GM19395 (cell line): ENCODE measurements around the gene CCNK.

Source experiments
- ATAC-seq: cut with Tn5 transposase; IDR thresholded peaks from one replicate; pipeline ENCODE4 v1.9.1; 2021; ENCODE audit warnings: mild to moderate bottlenecking, moderate library complexity; ENCODE audit not compliant: unreplicated experiment

CCNK gene

DNA sequence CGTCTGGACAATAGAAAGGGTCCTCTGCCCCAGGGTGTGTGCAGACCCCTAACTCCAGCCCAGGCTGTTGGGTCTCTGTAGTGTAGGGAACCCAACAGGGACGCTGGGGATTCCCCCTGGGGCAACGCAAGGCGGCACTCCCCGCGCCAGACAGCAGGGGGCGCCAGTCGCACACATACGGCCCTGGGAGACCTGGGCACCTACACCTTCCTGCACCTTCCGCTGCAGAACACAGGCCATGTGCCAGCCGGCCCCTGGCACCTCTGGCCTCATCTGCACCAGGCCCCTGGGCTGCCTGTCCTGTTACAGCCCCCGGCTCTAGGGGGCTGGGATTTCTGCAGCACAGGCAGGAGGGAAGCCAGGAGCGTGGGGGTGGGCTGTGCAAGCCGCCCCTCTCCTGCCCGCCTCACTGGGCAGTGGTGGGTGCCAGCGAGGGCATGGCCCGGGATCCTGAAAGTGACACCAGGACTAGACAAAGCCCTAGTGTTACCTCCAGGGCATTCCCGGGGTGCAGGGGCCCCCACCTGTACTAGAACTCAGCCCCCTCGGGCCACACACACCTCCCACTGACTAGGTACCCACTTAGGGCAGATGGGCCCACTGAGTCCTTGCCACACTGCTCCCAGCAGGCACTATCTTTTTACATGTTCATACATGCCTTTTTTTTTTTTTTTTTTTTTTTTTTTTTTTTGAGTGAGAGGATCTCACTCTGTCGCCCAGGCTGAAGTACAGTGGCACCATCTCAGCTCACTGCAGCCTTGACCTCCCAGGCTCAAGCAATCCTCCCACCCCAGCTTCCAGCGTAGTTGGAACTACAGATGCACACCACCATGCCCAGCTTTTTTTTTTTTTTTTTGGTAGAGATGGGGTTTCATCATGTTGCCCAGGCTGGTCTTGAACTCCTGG is 37.5 kb downstream of the CCNK start:
- ATAC-seq = peak; percentile 80

GRCh38 chr14:99519347-99519881 is 38.2 kb downstream of the CCNK start:
- ATAC-seq = no peak

- no peak for ATAC-seq
These were observed 38.8 kb downstream of the CCNK start for GRCh38 chr14:99519931-99520421.

DNA sequence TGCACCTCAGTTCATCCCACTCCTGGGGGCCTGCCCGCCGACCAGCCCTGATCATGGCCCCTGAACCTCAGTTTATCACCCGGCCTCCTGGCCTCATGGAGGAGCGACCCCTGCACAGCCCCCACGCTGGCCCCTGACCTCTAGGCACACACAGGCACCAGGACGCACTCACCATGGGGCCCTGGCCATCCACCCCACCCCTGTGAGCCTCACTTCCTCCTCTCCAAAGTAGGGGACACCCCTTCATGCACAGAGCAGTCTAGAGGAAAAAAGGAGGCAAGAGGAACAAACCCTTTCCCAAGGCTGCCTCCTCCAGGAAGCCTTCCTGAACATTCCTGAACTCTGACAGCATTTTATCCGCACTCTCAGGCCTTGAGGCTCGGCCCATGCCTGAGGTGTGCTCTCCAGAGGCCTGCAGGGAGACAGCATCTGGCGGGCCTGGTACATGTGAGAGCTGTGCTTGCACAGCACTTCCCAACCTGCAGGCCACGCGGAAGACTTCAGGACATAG is 39.4 kb downstream of the CCNK start:
- no peak for ATAC-seq

DNA sequence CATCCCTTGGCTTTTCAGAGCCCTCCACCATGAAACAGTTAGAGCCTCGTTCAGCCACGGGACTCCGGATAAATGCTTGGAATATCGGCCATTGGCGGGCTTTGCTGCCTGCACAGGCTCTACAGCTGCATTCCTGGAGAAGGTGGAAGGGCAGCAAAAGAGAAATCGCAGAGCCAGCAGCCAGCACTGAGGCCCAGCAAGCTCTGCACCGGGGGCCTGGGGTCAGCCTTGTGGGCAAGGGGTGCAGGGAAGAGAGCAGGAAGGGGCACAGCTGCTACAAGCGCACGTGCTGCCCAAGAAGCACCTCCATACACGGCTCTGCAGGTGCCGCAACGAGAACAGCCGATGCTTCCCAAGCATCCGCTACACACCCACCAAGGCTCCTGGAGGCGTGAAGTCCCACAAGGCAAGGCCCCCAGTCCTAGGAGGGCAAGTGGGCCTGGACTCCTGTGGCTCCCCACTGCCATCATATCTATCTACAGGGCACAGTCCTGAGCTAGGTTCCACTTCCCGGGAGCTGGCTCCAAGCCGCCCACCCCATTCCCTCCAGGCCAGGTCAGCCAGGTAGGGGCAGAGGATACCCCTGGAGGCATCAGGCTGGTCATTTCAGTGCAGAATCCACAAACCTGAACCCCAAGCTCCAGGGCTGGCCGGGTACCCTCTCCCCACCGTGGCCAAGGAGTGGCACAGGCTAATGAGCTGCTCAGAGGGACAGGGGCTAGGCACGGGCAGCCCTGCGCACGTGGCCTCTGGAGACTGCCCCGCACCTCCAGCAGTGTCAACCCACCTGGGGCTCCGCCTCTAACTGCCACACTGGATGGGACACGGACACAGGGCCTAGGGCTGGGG is 40.2 kb downstream of the CCNK start:
- ATAC-seq = no peak

- ATAC-seq = no peak
These were observed 40.8 kb downstream of the CCNK start for GRCh38 chr14:99522025-99522401.

- no peak for ATAC-seq
These were observed 41.3 kb downstream of the CCNK start for GRCh38 chr14:99522457-99522891.

- ATAC-seq = no peak
These were observed 41.9 kb downstream of the CCNK start for GRCh38 chr14:99522934-99523703.

DNA sequence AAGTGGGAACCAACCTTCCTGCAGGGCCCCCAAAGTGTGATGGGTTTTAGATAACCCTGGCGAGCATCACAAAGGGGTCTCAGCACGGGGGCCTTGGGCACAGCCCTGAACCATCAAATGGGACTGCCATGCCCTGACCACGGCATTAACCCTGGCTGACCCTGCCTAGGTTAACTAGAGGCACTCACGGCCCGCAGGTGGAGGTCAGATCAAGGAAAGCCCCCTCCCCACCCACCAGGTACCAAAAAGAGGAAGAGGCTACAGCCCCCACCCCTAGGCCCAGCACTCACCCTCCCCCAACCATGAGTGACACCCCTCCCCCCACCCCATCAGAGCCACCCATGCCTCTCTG is 42.5 kb downstream of the CCNK start:
- no peak for ATAC-seq

DNA sequence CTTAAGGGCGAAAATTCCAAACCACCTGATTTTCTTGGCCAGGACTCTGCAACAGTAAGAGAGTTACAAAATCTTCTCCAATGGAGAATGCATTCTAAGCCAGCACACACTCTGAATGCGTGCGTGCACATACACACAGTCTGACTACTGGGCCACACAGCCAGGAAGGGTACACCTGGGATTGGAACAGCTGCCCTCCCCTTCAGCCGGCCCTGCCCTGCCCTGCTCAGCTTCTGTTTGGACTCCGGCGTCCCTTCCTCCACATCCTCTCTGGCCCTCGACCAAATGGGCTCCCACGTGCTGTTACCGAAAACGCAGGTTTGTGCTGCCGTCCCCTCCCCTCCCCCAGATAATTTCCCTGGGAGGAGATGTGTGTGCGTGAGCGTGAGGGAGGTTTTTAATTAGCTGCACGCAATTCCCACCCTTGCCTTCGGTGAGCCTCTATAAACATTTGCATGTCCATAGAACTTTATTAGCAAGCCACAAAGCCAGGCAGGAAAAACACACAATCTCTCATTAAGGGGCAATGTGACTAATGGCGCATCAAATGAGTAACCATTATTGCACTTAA is 43.0 kb downstream of the CCNK start:
- ATAC-seq = no peak

DNA sequence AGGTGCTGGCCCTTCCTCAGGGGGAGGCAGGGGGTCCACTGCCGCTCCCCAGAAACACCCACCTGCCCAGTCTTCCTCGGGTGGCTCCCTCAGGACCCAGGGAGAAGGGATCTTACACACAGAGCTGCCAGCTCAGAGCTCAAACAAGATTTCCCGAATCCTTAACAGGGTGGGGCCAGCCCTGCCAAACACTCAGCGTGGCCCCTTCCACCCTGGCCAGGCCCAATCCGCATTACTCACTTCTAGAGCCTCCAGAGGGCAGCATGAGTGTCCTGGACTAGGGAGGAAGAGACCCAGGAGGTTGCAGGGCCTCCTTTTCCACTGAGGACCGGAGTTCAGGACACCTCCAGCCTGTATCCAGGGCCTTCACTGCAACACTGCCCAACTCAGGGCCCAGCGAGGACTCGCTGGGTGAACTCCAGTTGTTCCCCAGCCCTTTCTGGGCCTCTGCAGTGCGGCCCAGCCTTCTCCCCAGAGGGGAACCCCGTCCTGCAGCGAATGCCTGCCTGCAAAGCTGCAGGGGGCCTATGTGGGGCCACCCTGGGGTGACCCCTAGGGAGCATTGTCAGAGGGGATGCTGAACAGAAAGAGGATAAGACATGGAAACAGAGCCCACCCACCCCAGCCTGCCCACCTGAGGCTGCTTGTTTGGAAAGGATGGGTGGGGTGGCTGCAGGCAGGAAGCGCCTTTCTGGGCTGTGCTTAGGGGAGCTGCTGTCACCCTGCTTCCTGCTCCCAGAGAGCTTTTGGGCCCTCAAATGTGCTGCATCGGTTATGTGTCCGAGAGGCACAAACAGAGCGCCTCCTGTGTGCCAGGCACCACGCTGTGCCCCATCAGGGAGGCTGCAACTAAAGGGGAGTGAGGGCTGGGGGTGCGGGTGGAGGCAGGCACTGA is 43.8 kb downstream of the CCNK start:
- no peak for ATAC-seq

DNA sequence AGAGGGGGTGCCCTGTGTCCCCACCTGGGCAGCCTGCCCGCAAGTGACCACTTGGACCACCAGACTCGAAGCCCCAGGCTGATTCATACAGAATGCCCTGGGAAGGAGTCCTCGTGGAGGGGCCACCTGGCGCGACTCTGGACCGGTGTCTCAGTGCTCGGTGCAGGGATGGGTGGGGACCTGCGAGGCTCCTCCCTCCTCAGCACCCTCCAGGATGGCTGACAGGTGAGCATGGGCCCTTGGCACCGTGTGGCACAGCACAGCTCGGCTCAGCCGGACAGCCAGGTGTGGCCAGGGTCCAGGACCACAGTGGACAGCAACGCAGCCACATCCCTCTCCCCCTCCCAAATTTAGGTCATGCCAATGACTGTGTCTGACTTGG is 44.5 kb downstream of the CCNK start:
- ATAC-seq = no peak

DNA sequence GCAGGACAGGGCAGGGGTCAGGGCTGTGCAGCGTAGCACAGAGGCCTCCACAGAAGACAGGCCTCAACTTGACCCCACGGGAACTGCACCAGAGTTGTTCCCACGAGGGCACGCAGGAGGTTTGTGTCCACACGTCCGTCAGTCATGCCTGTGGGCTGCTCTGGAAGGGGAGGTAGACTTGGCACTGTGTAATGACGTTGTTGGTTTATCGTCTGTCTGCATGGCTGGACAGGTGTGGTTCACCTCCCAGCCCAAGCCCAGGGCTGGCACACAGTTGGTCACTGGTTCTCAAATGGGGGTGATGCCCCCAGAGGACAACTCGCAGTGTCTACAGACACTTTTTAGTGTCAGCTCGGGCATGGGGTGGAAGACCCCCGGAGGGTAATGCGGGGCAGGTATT is 45.8 kb downstream of the CCNK start:
- ATAC-seq = no peak

DNA sequence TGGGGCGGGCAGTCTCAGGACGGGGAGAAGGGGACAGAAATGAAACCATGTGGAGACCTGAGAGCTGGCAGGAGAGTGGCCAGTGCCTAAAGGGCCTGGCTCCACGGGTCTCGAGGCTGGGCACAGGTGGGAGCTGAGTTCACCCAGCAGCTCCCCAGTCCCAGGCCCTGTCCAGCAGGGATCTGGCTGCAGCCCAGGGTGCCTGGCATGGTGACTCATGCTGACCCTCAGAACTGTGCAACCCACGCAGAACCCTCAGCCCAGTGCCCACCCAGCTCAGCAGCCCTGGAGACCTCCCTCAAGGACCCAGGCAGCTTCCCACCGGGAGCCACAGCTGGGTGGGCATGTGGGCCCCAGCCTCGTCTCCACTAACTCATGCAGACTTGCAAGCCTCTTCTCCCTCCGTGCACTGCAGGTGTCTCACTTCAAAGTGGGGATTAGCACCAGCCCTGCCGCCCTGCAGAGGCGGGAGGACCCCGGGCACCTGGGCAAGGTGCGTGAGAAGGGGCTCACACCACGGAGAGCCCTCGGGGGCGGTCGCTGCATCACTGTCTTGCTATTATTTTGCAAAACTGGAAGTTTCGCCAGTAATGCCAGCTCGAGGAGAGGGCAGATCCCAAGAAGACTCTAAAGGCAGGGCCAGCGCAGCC is 46.3 kb downstream of the CCNK start:
- ATAC-seq = no peak

- ATAC-seq = no peak
These were observed 48.7 kb downstream of the CCNK start for GRCh38 chr14:99529899-99530298.

GRCh38 chr14:99530407-99531155 is 49.4 kb downstream of the CCNK start:
- ATAC-seq = no peak

- no peak for ATAC-seq
These were observed 50.3 kb downstream of the CCNK start for GRCh38 chr14:99531251-99532096.
